DND-41 (cell line): ENCODE results near the gene CH25H.

ENCODE experiments used
- ATAC-seq: fragments of 200-7000 bp; cut with Tn5 transposase; 3 replicates; pipeline ENCODE4 v1.9.1; 2021; ENCODE audit warnings: low read depth; ENCODE audit not compliant: insufficient read depth
- DNase-seq: peaks from one replicate; pipeline ENCODE4 v3.0.0-alpha.2; 2020
- H2AFZ ChIP-seq: 2 replicates; pipeline ENCODE4 v1.6.0; 2012; ENCODE audit warnings: low read depth, low read length
- H3K27ac ChIP-seq: 2 replicates; pipeline ENCODE4 v1.5.1; 2012; ENCODE audit warnings: low read length, inconsistent platforms
- H3K27me3 ChIP-seq: fragments of 200-600 bp; sonication (generic); 2 replicates; pipeline ENCODE4 v1.6.0; 2012; ENCODE audit warnings: low read length, mild to moderate bottlenecking, inconsistent platforms; ENCODE audit not compliant: insufficient read depth, poor library complexity
- H3K36me3 ChIP-seq: 2 replicates; pipeline ENCODE4 v1.5.1; 2012; ENCODE audit warnings: low read length, inconsistent platforms; ENCODE audit not compliant: insufficient read depth
- H3K4me1 ChIP-seq: 2 replicates; pipeline ENCODE4 v1.5.1; 2012; ENCODE audit warnings: mild to moderate bottlenecking, low read length; ENCODE audit not compliant: insufficient read depth
- H3K4me2 ChIP-seq: 2 replicates; pipeline ENCODE4 v1.6.0; 2012; ENCODE audit warnings: mild to moderate bottlenecking, moderate library complexity, low read length, inconsistent platforms; ENCODE audit not compliant: insufficient read depth
- H3K4me3 ChIP-seq, 2 experiments: fragments of 200-600 bp in 1 of 2; shearing (Covaris generic) in 1 of 2; 2 replicates each; pipeline ENCODE4 v1.5.1; 2012 to 2016; ENCODE audit warnings: inconsistent platforms in 2 of 2, low read length in 2 of 2, mild to moderate bottlenecking in 2 of 2, low read depth in 1 of 2, moderate library complexity in 1 of 2
- H3K79me2 ChIP-seq: 2 replicates; pipeline ENCODE4 v1.6.0; 2012; ENCODE audit warnings: low read length, inconsistent platforms; ENCODE audit not compliant: insufficient read depth
- H3K9ac ChIP-seq: 2 replicates; pipeline ENCODE4 v1.6.0; 2012; ENCODE audit warnings: low read depth, mild to moderate bottlenecking, inconsistent platforms, low read length, moderate library complexity
- H3K9me3 ChIP-seq: 2 replicates; pipeline ENCODE4 v1.5.1; 2012; ENCODE audit warnings: low read length, moderate library complexity, mild to moderate bottlenecking, inconsistent platforms; ENCODE audit not compliant: insufficient read depth, severe bottlenecking
- H4K20me1 ChIP-seq: 2 replicates; pipeline ENCODE4 v1.6.0; 2012; ENCODE audit warnings: low read length; ENCODE audit not compliant: insufficient read depth
- CTCF ChIP-seq: IDR thresholded peaks from 2 replicates; pipeline ENCODE4 v1.5.1; 2012; ENCODE audit warnings: borderline replicate concordance, low read length, moderate library complexity, mild to moderate bottlenecking; ENCODE audit not compliant: poor library complexity, severe bottlenecking; ENCODE audit errors: extremely low read depth
- EZH2 ChIP-seq: IDR thresholded peaks from 3 replicates; pipeline ENCODE4 v1.6.1; 2012; ENCODE audit warnings: borderline replicate concordance, low read depth, mild to moderate bottlenecking, moderate library complexity, low read length, inconsistent platforms; ENCODE audit not compliant: severe bottlenecking

Gene CH25H

GRCh38 chr10:89159761-89160160, 47.4 kb downstream of the CH25H start:
- Histone ChIP-seq H3K4me1 (no peaks in the 10 kb centered on the region), H3K27me3 (peaks cover 14% of the 10 kb centered on the region), H3K4me2 (no peak overlapping the region), H3K9me3 (no peaks in the 10 kb centered on the region), H3K36me3 (no peaks in the 10 kb centered on the region), H3K27ac (no peak overlapping the region), H2AFZ (no peak overlapping the region), H3K79me2 (no peaks in the 10 kb centered on the region), H4K20me1 (no peaks in the 10 kb centered on the region), H3K9ac (no peak overlapping the region), H3K4me3 (no peak overlapping the region)
- DNase-seq: no peak
- ATAC-seq: no peak
- TF ChIP-seq EZH2 (no peak), CTCF (no peak)

GRCh38 chr10:89159316-89159715, 47.8 kb downstream of the CH25H start:
- Histone ChIP-seq H2AFZ (no peak overlapping the region), H3K36me3 (no peaks in the 10 kb centered on the region), H3K4me1 (no peaks in the 10 kb centered on the region), H3K79me2 (no peaks in the 10 kb centered on the region), H3K27ac (no peak overlapping the region), H3K4me3 (no peak overlapping the region), H3K9ac (no peak overlapping the region), H3K27me3 (peaks cover 14% of the 10 kb centered on the region), H4K20me1 (no peaks in the 10 kb centered on the region), H3K9me3 (no peaks in the 10 kb centered on the region), H3K4me2 (no peak overlapping the region)
- TF ChIP-seq CTCF: no peak
- no peak for TF ChIP-seq EZH2
- no peak for DNase-seq
- no peak for ATAC-seq

- Histone ChIP-seq H4K20me1 (no peaks in the 10 kb centered on the region), H3K9me3 (no peaks in the 10 kb centered on the region), H3K4me1 (no peaks in the 10 kb centered on the region), H3K27me3 (peaks cover 10% of the 10 kb centered on the region), H3K9ac (no peak overlapping the region), H2AFZ (no peak overlapping the region), H3K36me3 (no peaks in the 10 kb centered on the region), H3K4me3 (no peak overlapping the region), H3K79me2 (no peaks in the 10 kb centered on the region), H3K27ac (no peak overlapping the region), H3K4me2 (no peak overlapping the region)
- DNase-seq: no peak
- ATAC-seq: no peak
- TF ChIP-seq CTCF (no peak), EZH2 (no peak)
Measured at GRCh38 chr10:89158446-89158845, 48.7 kb downstream of the CH25H start.

GRCh38 chr10:89156161-89156835, 50.8 kb downstream of the CH25H start:
- Histone ChIP-seq H3K4me3 (no peak overlapping the region), H3K9ac (no peak overlapping the region), H3K4me2 (no peak overlapping the region), H3K79me2 (no peaks in the 10 kb centered on the region), H2AFZ (no peak overlapping the region), H3K27me3 (peaks cover 10% of the 10 kb centered on the region), H3K4me1 (no peaks in the 10 kb centered on the region), H4K20me1 (no peaks in the 10 kb centered on the region), H3K27ac (no peak overlapping the region), H3K9me3 (no peaks in the 10 kb centered on the region), H3K36me3 (no peaks in the 10 kb centered on the region)
- ATAC-seq (no peak), DNase-seq (no peak)
- TF ChIP-seq CTCF (no peak), EZH2 (no peak)
